Type B pancreatic cell (in vitro differentiated cells): ENCODE measurements around the gene FAM9A. TPM values are rescaled to one million over a fixed set of nuclear protein-coding genes. Genes with fewer than 3 reads are reported as not detected.
A peak's percentile ranks its signal among the peaks of the same experiment; 100 is the strongest.
"Not testable (repeated sequence)": the region's sequence is repeated elsewhere in the genome, so short reads cannot be mapped to it uniquely, and the experiment has no call there.

Source experiments
- DNase-seq: peaks from one replicate; pipeline ENCODE4 v3.0.0; 2021; ENCODE audit warnings: mixed read lengths; ENCODE audit not compliant: unreplicated experiment; ENCODE audit errors: extremely low spot score
- H3K27ac Mint-ChIP-seq: 2 replicates; pipeline ENCODE4 v1.8.0; 2021; ENCODE audit warnings: mild to moderate bottlenecking, mixed read lengths
- H3K27me3 Mint-ChIP-seq: 2 replicates; pipeline ENCODE4 v1.8.0; 2021; ENCODE audit warnings: mixed read lengths
- H3K36me3 Mint-ChIP-seq: 2 replicates; pipeline ENCODE4 v1.8.0; 2021; ENCODE audit warnings: mixed read lengths
- H3K4me1 Mint-ChIP-seq: one replicate; pipeline ENCODE4 v1.8.0; 2021; ENCODE audit warnings: mixed read lengths; ENCODE audit not compliant: unreplicated experiment
- H3K4me3 Mint-ChIP-seq: 2 replicates; pipeline ENCODE4 v1.8.0; 2021; ENCODE audit warnings: mild to moderate bottlenecking, mixed read lengths
- H3K9me3 Mint-ChIP-seq: 2 replicates; pipeline ENCODE4 v1.8.0; 2021; ENCODE audit warnings: mixed read lengths
- total RNA-seq: library from RNA; stranded (reverse); gene quantifications from 2 replicates; pipeline ENCODE4 v1.2.1, GENCODE V29; 2021; ENCODE audit warnings: low replicate concordance
- TF ChIP-seq, protein P1 (sequence below): fragments of 200-600 bp; sonication (generic); conservative IDR thresholded peaks from 2 replicates; pipeline ENCODE4 v1.5.0; 2021; ENCODE audit warnings: antibody characterized with exemption, mild to moderate bottlenecking

FAM9A gene
- total RNA-seq, 1 donor from 2014 or later: not detected

DNA sequence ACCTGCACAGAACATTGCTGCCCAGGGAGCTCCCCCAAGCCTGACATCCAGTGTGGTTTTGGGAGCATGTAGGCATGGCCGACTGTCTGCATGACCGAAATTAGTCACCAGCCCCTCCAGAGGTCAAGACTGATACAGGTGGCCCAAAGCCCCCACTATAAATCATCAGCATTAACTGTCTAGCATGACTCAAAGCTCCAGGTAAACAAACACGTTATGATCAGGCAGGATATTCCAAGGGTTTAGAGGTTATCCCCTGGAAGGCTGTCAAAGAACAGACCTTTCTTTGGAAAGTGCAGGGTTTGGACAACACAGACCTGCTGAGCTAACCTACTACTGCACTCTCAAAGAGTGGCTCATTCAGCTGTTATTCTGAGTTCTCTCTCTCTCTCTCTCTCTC lies 2.1 kb upstream of the FAM9A start:
- no peak overlapping the region for H3K4me3 Mint-ChIP-seq
- no peaks in the 10 kb centered on the region for H3K4me1 Mint-ChIP-seq
- DNase-seq: no peak
- no peaks in the 10 kb centered on the region for H3K9me3 Mint-ChIP-seq
- no peaks in the 10 kb centered on the region for H3K36me3 Mint-ChIP-seq
- H3K27me3 Mint-ChIP-seq: no peaks in the 10 kb centered on the region
- no peak overlapping the region for H3K27ac Mint-ChIP-seq
- TF ChIP-seq, protein P1, sequence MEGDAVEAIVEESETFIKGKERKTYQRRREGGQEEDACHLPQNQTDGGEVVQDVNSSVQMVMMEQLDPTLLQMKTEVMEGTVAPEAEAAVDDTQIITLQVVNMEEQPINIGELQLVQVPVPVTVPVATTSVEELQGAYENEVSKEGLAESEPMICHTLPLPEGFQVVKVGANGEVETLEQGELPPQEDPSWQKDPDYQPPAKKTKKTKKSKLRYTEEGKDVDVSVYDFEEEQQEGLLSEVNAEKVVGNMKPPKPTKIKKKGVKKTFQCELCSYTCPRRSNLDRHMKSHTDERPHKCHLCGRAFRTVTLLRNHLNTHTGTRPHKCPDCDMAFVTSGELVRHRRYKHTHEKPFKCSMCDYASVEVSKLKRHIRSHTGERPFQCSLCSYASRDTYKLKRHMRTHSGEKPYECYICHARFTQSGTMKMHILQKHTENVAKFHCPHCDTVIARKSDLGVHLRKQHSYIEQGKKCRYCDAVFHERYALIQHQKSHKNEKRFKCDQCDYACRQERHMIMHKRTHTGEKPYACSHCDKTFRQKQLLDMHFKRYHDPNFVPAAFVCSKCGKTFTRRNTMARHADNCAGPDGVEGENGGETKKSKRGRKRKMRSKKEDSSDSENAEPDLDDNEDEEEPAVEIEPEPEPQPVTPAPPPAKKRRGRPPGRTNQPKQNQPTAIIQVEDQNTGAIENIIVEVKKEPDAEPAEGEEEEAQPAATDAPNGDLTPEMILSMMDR: no peak

DNA sequence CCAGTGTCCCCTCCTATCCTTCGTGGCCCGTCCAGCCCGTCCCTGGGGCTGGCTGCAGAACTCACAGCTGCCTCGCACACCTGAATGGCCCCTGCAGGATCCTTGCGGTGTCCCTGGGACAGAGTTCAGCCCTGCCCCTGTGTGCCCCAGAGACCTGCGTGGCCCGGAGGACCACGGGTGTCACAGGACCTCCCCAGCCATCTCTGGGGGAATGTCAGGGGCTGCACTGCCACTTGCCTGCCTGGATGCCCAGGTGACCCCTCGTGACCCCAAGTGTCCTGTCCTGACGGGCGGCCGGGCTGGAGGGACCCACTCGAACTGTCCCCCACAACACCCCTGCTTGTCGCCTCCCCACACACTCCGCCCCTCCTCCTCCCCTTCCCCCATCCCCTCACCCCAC lies 832 bp downstream of the FAM9A start:
- not testable (repeated sequence) for H3K4me1 Mint-ChIP-seq, DNase-seq, H3K36me3 Mint-ChIP-seq, H3K27me3 Mint-ChIP-seq, H3K9me3 Mint-ChIP-seq, H3K4me3 Mint-ChIP-seq, H3K27ac Mint-ChIP-seq

GRCh38 chrX:8799281-8799680 lies 1.9 kb downstream of the FAM9A start:
- not testable (repeated sequence) for H3K9me3 Mint-ChIP-seq, H3K36me3 Mint-ChIP-seq

DNA sequence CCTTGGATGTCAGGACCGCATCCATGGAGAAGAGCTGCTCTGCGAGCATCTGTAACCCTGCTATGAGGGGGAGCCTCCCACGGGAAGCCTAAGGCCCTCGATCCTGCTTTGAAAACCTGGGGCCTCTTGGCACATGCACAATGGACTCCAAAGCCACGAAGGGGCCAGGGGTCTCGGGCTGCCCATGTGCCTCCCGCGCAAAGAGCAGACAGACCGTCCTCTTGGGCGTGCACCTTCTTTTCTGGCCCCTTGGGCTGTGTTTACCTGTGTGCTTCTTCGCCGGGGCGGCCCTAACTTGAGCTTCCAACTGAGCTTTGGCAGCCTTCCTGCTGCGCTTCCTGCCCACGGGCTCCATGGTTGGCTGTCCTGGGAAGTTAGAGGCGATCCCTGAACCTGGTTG lies 2.5 kb downstream of the FAM9A start:
- H3K27ac Mint-ChIP-seq, DNase-seq, H3K36me3 Mint-ChIP-seq, H3K9me3 Mint-ChIP-seq, H3K4me1 Mint-ChIP-seq, H3K4me3 Mint-ChIP-seq: not testable (repeated sequence)
- peaks cover 11% of the 10 kb centered on the region for H3K27me3 Mint-ChIP-seq

More at GRCh38 chrX:8799281-8799680, 1.9 kb downstream of the FAM9A start:
- not testable (repeated sequence) for H3K4me1 Mint-ChIP-seq, H3K27ac Mint-ChIP-seq, DNase-seq, H3K27me3 Mint-ChIP-seq, H3K4me3 Mint-ChIP-seq

GRCh38 chrX:8787119-8787518 lies 14.1 kb downstream of the FAM9A start:
- not testable (repeated sequence) for H3K27me3 Mint-ChIP-seq, H3K9me3 Mint-ChIP-seq, H3K27ac Mint-ChIP-seq, H3K4me1 Mint-ChIP-seq, H3K36me3 Mint-ChIP-seq, H3K4me3 Mint-ChIP-seq, DNase-seq

GRCh38 chrX:8784162-8784561 lies 17.0 kb downstream of the FAM9A start:
- no peaks in the 10 kb centered on the region for H3K9me3 Mint-ChIP-seq
- H3K4me1 Mint-ChIP-seq: no peaks in the 10 kb centered on the region
- no peak overlapping the region for H3K27ac Mint-ChIP-seq
- H3K27me3 Mint-ChIP-seq: no peaks in the 10 kb centered on the region
- H3K36me3 Mint-ChIP-seq: no peaks in the 10 kb centered on the region
- no peak overlapping the region for H3K4me3 Mint-ChIP-seq
- DNase-seq: no peak
- TF ChIP-seq, protein P1: no peak

GRCh38 chrX:8783714-8784098 lies 17.5 kb downstream of the FAM9A start:
- DNase-seq: no peak
- Mint-ChIP-seq H3K27me3 (no peaks in the 10 kb centered on the region), H3K27ac (no peak overlapping the region), H3K9me3 (no peaks in the 10 kb centered on the region), H3K4me3 (no peak overlapping the region), H3K36me3 (no peaks in the 10 kb centered on the region), H3K4me1 (no peaks in the 10 kb centered on the region)
- TF ChIP-seq, protein P1: no peak

DNA sequence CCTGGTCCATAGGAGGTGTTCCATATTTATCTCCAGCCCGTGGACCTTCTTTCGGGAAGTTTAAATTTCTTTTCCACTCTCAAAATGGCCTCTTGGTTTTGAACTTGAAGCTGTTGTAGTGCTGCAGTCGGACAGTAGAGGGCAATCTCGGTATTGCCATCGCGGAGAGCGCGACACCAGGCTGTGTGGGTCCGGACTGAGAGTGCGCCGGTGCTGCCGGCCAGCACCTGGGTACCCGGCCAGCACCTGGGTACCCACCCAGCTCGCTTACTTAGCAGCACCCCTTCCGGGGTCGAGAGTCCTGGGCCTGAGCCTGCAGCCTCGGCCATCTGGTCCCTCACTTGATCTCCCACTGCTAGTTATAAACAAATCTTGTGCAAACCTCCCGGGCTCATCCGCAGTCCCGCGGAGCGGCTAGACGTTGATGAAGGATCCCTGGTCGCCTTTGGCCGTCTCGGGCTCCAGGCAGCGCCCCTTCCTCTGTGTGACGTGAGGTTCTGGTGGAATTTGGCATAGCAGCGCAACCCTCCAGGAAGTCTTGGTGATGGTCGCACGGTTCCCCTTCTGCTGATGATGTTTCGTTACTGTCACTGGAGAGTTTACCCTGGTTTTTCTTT lies 18.0 kb downstream of the FAM9A start:
- no peaks in the 10 kb centered on the region for H3K27me3 Mint-ChIP-seq
- no peaks in the 10 kb centered on the region for H3K36me3 Mint-ChIP-seq
- no peak overlapping the region for H3K27ac Mint-ChIP-seq
- TF ChIP-seq, protein P1: peak; percentile 45
- no peak for DNase-seq
- H3K9me3 Mint-ChIP-seq: no peaks in the 10 kb centered on the region
- no peak overlapping the region for H3K4me3 Mint-ChIP-seq
- H3K4me1 Mint-ChIP-seq: no peaks in the 10 kb centered on the region
